Smooth muscle cell (in vitro differentiated cells): ENCODE measurements around the gene LYRM1. TPM values are rescaled to one million over a fixed set of nuclear protein-coding genes. Genes with fewer than 3 reads are reported as not detected.

Experiments
- DNase-seq: peaks from one replicate; lab custom pipeline; 2025; ENCODE audit not compliant: unreplicated experiment; lab: John Stamatoyannopoulos, UW
- H2AFZ ChIP-seq: fragments of 200-600 bp; sonication (generic); 2 replicates; pipeline ENCODE4 v1.6.0; 2016; ENCODE audit warnings: antibody characterized with exemption, low read depth, mild to moderate bottlenecking
- H3F3A ChIP-seq: fragments of 200-600 bp; sonication (generic); 2 replicates; pipeline ENCODE4 v1.6.0; 2017; ENCODE audit warnings: antibody characterized with exemption, low read depth
- H3K27ac ChIP-seq: fragments of 200-600 bp; sonication (generic); 2 replicates; pipeline ENCODE4 v1.5.1; 2016; ENCODE audit warnings: low read depth, mild to moderate bottlenecking
- H3K27me3 ChIP-seq: fragments of 200-600 bp; sonication (generic); 2 replicates; pipeline ENCODE4 v1.6.1; 2016; ENCODE audit warnings: low read depth, mild to moderate bottlenecking
- H3K36me3 ChIP-seq: fragments of 200-600 bp; sonication (generic); 2 replicates; pipeline ENCODE4 v1.5.1; 2016; ENCODE audit warnings: low read depth
- H3K4me1 ChIP-seq: fragments of 200-600 bp; sonication (generic); 2 replicates; pipeline ENCODE4 v1.5.1; 2016; ENCODE audit warnings: low read depth
- H3K4me2 ChIP-seq: fragments of 200-600 bp; sonication (generic); 2 replicates; pipeline ENCODE4 v1.6.0; 2016; ENCODE audit warnings: mild to moderate bottlenecking
- H3K4me3 ChIP-seq: fragments of 200-600 bp; sonication (generic); 2 replicates; pipeline ENCODE4 v1.5.1; 2016; ENCODE audit warnings: mild to moderate bottlenecking
- H3K79me2 ChIP-seq: fragments of 200-600 bp; sonication (generic); 2 replicates; pipeline ENCODE4 v1.6.0; 2016; ENCODE audit warnings: low read depth, mild to moderate bottlenecking
- H3K9ac ChIP-seq: fragments of 200-600 bp; sonication (generic); 2 replicates; pipeline ENCODE4 v1.6.0; 2016; ENCODE audit warnings: low read depth
- H3K9me3 ChIP-seq: fragments of 200-600 bp; sonication (generic); replicated peaks from 2 replicates; pipeline ENCODE4 v1.5.1; 2016; ENCODE audit warnings: low read depth
- H4K20me1 ChIP-seq: fragments of 200-600 bp; sonication (generic); 2 replicates; pipeline ENCODE4 v1.6.0; 2016; ENCODE audit warnings: low read depth
- WGBS: methylation state at CpG from one replicate; pipeline ENCODE4 v1.1.7; 2016; ENCODE audit warnings: low lambda C conversion rate; 5-methylcytosine and 5-hydroxymethylcytosine counted together
- polyA plus RNA-seq: library from polyadenylated mRNA; unstranded; fragments of >200 nt; fragmentation: Nextera tagmentation; extraction: Ambion mirVana; gene quantifications from 2 replicates; pipeline ENCODE4 v1.2.1, GENCODE V29; 2016
- total RNA-seq: library from RNA; depleted of rRNA; stranded (reverse); fragments of >200 nt; gene quantifications from 2 replicates; pipeline ENCODE4 v1.2.3, GENCODE V29; 2014
- TF ChIP-seq, protein P1 (sequence below): fragments of 200-600 bp; sonication (generic); IDR thresholded peaks from 2 replicates; pipeline ENCODE4 v1.5.1; 2017; ENCODE audit warnings: borderline replicate concordance, mild to moderate bottlenecking, antibody characterized with exemption; ENCODE audit not compliant: insufficient read depth, poor library complexity, severe bottlenecking

LYRM1 gene
- total and polyA plus RNA-seq, 2 experiments from 2014 or later = 10.2 to 15.3 TPM

DNA sequence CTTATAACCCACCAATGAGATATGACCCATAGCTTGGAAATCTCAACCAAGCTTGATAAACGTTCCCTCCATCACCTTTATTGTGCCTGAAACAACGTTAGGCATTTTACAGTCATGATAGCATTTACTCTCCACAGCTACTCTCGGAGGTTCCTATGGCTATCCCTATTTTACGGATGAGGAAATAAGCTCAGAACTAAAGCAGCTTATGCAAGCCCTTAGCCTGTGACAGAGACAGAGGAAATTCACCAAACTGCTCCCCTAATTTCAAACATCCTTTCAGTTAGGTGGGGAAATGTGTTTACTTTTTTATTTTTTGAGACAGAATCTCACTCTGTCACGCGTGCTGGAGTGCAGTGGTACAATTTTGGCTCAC, 19.1 kb upstream of the LYRM1 start:
- H4K20me1 ChIP-seq = peaks cover 96% of the 10 kb centered on the region
- WGBS = 74% methylated on average over 6 of the region's 6 CpGs
- no peak for DNase-seq
- no peaks in the 10 kb centered on the region for H3K27me3 ChIP-seq
- H3K36me3 ChIP-seq = no peaks in the 10 kb centered on the region
- H3F3A ChIP-seq = peaks cover 12% of the 10 kb centered on the region
- no peaks in the 10 kb centered on the region for H3K9me3 ChIP-seq
- H3K9ac ChIP-seq = no peak overlapping the region
- TF ChIP-seq, protein P1, sequence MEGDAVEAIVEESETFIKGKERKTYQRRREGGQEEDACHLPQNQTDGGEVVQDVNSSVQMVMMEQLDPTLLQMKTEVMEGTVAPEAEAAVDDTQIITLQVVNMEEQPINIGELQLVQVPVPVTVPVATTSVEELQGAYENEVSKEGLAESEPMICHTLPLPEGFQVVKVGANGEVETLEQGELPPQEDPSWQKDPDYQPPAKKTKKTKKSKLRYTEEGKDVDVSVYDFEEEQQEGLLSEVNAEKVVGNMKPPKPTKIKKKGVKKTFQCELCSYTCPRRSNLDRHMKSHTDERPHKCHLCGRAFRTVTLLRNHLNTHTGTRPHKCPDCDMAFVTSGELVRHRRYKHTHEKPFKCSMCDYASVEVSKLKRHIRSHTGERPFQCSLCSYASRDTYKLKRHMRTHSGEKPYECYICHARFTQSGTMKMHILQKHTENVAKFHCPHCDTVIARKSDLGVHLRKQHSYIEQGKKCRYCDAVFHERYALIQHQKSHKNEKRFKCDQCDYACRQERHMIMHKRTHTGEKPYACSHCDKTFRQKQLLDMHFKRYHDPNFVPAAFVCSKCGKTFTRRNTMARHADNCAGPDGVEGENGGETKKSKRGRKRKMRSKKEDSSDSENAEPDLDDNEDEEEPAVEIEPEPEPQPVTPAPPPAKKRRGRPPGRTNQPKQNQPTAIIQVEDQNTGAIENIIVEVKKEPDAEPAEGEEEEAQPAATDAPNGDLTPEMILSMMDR = no peak
- H3K27ac ChIP-seq = no peak overlapping the region
- H3K4me3 ChIP-seq = no peak overlapping the region
- peaks cover 19% of the 10 kb centered on the region for H3K4me1 ChIP-seq
- H2AFZ ChIP-seq = no peak overlapping the region
- H3K79me2 ChIP-seq = peaks cover 74% of the 10 kb centered on the region
- H3K4me2 ChIP-seq = no peak overlapping the region

DNA sequence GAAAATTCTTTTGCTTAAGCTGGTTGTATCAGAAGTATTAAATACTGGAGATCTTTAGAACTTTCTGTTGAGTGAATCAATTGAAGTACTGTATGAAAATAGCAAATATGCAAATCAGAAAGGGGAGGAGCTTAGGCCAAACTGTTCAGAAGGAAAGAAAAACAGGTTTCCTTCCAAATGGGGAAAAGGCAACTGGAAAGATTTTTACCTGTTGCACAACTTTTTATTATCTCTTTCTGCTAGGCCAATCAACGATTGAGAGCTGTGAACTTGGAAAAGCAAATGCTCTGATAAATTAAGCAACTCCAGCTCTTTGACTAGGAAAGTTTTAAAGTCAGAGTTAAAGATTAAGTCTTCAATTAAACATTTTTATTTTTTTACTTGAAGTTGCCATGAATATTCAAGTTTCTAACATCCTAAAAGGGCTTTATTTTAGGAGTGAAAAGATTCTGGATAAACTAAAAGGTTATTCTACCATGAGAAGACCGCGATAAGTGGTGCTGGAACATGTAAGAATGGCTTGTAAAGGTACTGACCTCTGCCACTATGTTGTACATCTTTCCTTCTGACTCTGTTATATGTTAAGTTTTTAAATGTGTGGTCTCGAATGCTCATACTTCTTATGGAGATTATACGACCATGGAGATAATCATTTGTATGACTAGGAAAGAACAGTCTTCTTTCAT, 16.9 kb upstream of the LYRM1 start:
- no peaks in the 10 kb centered on the region for H3K9me3 ChIP-seq
- peak overlapping the region; percentile 69 for H3K4me2 ChIP-seq
- no peak overlapping the region for H3K4me3 ChIP-seq
- peaks cover 19% of the 10 kb centered on the region for H3K4me1 ChIP-seq
- no peaks in the 10 kb centered on the region for H3K36me3 ChIP-seq
- H4K20me1 ChIP-seq = peaks cover 97% of the 10 kb centered on the region
- H3K27ac ChIP-seq = peak overlapping the region; percentile 50
- no peak overlapping the region for H2AFZ ChIP-seq
- no peak for DNase-seq
- H3F3A ChIP-seq = peaks cover 8% of the 10 kb centered on the region
- 20% methylated on average over 5 of the region's 5 CpGs for WGBS
- H3K79me2 ChIP-seq = peaks cover 73% of the 10 kb centered on the region
- H3K9ac ChIP-seq = no peak overlapping the region
- TF ChIP-seq, protein P1 = no peak
- no peaks in the 10 kb centered on the region for H3K27me3 ChIP-seq

DNA sequence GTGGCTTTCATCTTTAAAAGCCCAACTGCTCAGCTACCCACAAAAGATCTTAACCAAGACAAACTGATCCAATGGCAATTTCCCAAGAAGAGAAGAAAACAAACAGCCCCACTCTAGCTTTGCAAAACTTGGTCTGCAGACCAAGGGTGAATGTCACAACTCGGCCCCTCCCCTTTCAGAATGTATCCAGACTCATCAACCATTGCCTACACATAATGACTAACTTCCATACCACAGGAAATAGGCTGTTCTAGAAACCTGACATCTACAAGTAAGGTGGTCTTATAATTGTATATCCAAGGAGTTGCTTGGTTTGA, 16.4 kb upstream of the LYRM1 start:
- peaks cover 14% of the 10 kb centered on the region for H3K4me1 ChIP-seq
- 52% methylated on average over 1 of the region's 1 CpG for WGBS
- peaks cover 78% of the 10 kb centered on the region for H3K79me2 ChIP-seq
- peaks cover 8% of the 10 kb centered on the region for H3F3A ChIP-seq
- no peaks in the 10 kb centered on the region for H3K36me3 ChIP-seq
- no peaks in the 10 kb centered on the region for H3K27me3 ChIP-seq
- TF ChIP-seq, protein P1 = no peak
- H3K9me3 ChIP-seq = no peaks in the 10 kb centered on the region
- peaks cover 97% of the 10 kb centered on the region for H4K20me1 ChIP-seq
- peak overlapping the region; percentile 50 for H3K27ac ChIP-seq
- DNase-seq = no peak
- H3K9ac ChIP-seq = no peak overlapping the region
- H2AFZ ChIP-seq = no peak overlapping the region
- no peak overlapping the region for H3K4me3 ChIP-seq
- peak overlapping the region; percentile 69 for H3K4me2 ChIP-seq

DNA sequence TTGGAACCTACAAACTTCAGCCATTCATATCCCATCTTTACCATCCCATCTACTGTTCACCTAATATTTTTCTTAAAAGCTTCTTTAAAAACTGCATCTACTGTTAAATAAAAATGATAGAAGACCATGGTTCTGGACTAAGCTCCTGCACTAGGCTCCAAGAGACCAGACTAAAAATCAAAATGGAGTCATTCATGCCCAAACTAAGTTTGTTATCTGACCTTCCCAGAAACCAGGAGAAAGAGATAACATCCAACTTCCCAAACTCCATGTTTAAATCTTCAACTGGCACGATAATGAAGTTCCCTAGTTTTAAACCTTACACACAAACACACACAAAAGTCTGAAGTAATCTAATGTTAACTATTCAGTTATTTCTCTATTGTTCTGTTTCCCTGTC, 14.3 kb upstream of the LYRM1 start:
- no peak overlapping the region for H2AFZ ChIP-seq

More for the DNA sequence above, 14.3 kb upstream of the LYRM1 start:
- Histone ChIP-seq H3K27ac (no peak overlapping the region), H3K79me2 (peaks cover 81% of the 10 kb centered on the region), H3K4me1 (peaks cover 5% of the 10 kb centered on the region), H4K20me1 (peaks cover 97% of the 10 kb centered on the region), H3F3A (peaks cover 8% of the 10 kb centered on the region), H3K9me3 (no peaks in the 10 kb centered on the region), H3K4me2 (no peak overlapping the region), H3K9ac (no peak overlapping the region), H3K27me3 (no peaks in the 10 kb centered on the region), H3K4me3 (no peak overlapping the region), H3K36me3 (no peaks in the 10 kb centered on the region)
- WGBS = 48% methylated on average over 1 of the region's 1 CpG
- DNase-seq = no peak
- TF ChIP-seq, protein P1 = no peak
